HG02588 (cell line): ENCODE measurements around the gene SLC1A1.
A peak's percentile ranks its signal among the peaks of the same experiment; 100 is the strongest.
"Not testable (repeated sequence)": the region's sequence is repeated elsewhere in the genome, so short reads cannot be mapped to it uniquely, and the experiment has no call there.

Source experiments
- ATAC-seq: cut with Tn5 transposase; IDR thresholded peaks from one replicate; pipeline ENCODE4 v1.9.1; 2021; ENCODE audit warnings: mild to moderate bottlenecking, moderate library complexity; ENCODE audit not compliant: unreplicated experiment

SLC1A1 gene

DNA sequence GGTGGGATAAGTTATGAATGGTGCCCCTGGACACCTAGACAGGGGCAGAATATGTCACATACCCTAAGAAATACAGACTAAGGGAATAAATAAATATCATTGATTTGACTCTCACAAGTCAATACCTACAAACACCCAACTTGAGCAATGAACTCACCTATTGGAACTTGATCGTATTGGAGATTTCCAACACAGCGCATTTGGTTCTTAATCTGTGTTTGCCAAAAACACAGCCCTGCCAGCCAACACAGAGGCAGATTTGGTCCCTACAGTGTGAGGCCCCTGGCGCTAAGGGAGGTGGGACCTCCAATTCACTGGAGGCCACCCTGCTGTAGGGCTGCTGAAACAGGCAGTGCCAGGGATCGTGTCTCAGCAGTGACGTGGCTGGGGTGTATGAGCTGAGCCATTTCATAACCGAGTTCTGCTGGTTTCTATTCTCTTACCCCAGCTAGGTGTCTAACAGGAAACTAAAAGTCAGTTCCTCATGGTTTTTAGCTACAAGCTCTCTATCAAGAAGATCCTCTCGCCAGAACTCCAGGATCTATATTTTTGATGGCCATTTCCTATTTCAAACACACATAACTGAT is 84.5 kb downstream of the SLC1A1 start:
- peak; percentile 85 for ATAC-seq

- no peak for ATAC-seq
Measured at GRCh38 chr9:4575997-4576396, 85.7 kb downstream of the SLC1A1 start.

- no peak for ATAC-seq
Measured at GRCh38 chr9:4576448-4576847, 86.2 kb downstream of the SLC1A1 start.

DNA sequence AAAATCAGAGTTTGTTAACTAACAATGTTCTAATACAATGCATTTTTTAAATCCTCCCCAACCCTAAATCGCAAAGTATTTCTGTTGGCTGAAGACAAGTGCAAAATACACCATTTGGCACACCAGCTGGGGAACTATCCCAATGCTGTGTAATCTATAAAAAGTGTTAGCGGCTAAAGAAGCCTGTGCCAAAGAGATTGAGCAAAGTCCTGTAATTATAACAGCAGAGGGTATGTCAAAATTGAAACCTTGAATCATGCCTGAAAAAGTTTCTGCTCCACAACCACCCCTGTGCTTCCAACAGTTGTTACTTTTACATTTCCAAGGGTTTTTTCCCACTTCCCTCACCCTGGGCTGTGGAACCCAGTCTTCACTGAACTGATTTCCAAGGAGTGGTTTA is 88.7 kb downstream of the SLC1A1 start:
- ATAC-seq, result no peak

GRCh38 chr9:4581035-4581760 is 90.9 kb downstream of the SLC1A1 start:
- no peak for ATAC-seq

DNA sequence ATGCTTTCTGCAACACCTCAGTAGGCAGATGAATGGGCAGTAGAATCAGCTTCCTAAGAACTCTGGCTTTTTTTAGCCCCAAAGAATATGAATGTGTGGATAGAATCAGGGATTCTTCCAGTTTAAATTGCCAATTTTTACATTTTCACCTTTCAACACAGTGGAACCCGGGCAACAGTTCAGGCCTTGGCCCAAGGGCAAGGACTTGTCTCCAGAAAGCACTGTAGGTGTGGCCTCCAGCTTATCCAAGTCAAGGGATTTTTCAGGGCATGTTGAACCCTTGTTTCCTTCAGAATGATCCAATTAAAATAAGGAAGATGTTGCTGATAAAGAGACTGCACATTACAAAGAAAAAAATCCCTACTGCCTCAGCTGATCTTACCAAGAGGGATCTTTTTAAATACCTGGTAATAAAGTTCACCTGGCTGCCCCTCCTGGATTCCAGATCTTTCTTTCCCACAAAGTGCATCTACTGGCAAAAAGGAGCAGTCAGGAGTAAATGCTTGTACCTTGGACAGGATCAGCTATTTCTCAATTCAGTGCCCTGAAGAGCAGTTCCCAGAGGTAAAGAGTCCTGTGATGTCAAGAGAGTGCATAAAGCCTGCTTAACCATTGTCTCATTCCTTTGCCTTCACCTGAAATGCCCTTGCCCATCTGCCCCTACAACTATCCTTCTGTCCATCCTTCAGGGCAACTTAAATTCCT is 91.7 kb downstream of the SLC1A1 start:
- no peak for ATAC-seq

- no peak for ATAC-seq
Measured at GRCh38 chr9:4583001-4583400, 92.7 kb downstream of the SLC1A1 start.

GRCh38 chr9:4584636-4585035 is 94.4 kb downstream of the SLC1A1 start:
- ATAC-seq, result no peak

- ATAC-seq, result no peak
Measured at GRCh38 chr9:4585135-4585534, 94.9 kb downstream of the SLC1A1 start.

DNA sequence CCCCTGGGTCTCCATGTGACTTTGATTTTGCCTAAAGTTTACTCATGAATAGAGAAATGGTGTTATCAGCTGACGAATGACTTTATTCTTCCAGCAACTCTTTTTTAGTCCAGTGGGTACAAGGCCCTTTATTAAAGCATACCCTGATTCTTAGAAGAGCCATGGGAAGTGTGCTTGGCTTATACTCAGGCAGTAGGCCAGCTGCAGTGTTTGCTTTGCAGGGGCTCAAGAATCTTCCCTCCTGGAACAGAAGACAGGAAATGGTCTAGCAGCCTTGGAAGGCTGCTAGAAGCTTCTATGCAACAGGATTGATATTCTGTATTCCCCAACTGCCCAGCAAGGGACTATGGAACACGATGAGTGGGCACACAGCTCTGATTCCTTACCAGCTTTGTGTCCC is 98.5 kb downstream of the SLC1A1 start:
- ATAC-seq, result no peak

DNA sequence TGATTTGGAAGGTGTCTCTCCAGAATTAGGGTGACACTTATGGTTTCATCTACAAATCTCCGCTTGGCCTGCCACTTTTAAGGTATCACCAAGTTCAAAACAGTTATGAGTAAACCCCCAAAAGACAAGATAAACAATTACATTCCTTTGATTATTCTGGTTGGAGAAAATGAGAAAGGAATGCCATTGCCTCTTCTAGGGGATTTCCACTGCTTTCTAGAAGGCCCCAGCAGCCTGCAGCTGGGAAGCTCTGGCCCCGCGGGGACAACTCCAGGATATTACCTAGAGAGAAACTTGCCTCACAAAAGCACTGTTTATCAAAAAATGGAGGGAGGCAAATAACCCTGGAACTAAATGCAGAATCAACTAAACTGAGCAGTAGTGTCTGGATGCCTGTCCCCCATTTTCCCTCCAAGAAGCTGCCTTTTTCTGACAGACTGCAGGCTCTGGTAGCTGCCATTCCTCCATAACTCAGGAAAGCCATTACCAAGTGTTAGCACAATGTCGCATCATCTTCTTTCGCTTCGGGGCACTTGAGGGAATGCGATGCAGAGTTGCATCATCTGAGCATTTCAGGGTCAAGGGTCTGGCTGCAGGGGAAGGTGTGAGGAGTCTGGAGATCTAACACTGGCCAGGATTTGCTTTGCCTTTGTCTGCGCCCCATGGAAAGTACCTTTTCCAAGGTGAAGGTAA is 100.3 kb downstream of the SLC1A1 start:
- ATAC-seq, result no peak

- no peak for ATAC-seq
Measured at GRCh38 chr9:4591123-4591500, 100.8 kb downstream of the SLC1A1 start.

- ATAC-seq, result no peak
Measured at GRCh38 chr9:4592295-4592694, 102.0 kb downstream of the SLC1A1 start.

GRCh38 chr9:4592886-4593285 is 102.6 kb downstream of the SLC1A1 start:
- ATAC-seq, result no peak

- ATAC-seq, result no peak
Measured at GRCh38 chr9:4594545-4594944, 104.3 kb downstream of the SLC1A1 start.

DNA sequence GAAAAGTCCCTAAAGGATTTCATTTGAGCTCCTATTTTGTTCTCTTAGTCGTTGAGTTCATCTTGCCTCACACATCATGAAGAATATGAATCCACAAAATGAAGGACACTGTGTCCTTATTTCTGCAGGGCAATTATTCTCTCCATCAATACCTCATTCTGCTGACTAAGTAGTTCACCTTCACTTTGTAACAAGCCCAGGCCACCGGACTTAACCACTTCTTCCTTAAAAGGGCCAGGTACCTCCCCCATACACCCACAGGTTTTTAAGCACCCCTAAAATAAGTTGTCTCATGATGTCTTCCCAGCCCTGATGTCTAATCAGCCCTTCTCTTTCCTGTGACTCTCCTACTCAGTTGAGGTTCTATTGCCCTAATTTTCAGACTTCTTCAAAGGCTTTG is 104.7 kb downstream of the SLC1A1 start:
- no peak for ATAC-seq

DNA sequence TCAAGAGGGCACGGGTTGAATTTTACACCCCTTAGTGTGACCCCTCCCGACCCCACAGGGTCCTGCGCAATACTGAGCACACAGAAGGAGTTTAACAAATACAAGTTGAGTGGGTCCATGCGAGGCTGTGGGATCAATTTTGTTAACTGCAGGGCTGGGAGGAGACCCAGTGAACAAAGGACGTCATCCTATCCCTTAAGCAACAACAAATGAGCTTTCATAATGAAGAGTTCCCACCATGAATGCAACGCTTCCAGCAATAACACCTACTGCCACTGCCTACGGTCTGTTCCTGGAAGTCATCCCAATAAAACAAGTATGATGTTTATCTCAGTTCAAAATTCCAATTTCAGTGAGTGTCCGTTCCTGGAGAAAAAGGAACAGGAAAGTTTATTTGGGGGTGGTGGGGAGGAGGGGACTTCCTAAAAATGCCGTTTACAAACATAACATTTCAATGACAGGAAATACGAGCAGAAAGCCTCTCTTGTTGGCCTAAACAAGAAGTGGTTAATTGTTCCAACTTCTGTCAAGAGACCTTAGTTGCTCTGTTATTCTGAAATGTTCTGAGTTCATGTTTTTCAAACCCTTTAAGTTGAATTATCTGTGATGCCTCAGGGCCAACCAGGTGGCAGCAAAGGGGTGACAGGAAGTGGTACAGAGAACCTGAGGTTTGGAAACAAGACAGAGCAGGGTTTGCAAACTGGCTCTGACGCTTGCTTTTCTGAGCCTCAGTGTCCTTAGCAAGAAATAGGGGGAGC is 106.1 kb downstream of the SLC1A1 start:
- ATAC-seq, result peak; percentile 49

DNA sequence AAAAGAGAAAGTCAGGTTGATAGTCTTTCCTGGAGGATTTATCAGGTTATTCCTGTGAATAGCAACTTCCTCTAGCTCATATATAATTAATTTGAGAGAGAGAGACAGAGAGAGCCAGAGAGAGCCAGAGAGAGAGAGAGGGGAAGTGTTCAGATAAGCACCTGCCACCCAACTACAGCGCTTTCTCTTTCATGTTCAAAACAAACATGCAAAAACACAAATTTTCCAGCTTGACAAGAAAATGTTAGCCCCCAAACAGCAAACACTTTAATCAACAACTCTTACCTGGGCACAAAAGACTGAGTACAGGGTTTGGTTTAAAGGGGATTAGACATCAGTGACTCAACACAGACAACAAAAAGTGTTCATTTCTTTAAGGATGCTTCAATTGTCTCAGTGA is 110.1 kb downstream of the SLC1A1 start:
- ATAC-seq, result no peak

- no peak for ATAC-seq
Measured at GRCh38 chr9:4603830-4604229, 113.6 kb downstream of the SLC1A1 start.

DNA sequence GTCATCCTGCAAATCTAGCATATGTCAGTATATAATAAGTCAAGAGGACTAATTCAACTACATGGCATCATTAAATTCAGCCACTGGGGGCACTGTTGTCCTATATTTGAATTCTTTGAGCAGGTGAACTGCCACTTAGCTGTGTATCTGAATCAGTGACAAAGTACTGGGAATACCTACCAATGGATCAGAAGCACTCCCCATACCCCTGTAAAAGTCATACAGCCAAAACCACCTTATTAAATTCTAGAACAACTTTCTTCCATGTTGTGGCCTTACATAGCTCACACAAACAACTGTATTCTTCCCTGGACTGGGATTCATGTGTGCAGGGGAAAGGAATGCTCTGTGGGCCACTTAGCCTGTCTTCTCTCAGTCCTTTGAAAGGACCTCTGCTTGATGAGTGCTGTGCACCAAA is 114.4 kb downstream of the SLC1A1 start:
- peak; percentile 64 for ATAC-seq

DNA sequence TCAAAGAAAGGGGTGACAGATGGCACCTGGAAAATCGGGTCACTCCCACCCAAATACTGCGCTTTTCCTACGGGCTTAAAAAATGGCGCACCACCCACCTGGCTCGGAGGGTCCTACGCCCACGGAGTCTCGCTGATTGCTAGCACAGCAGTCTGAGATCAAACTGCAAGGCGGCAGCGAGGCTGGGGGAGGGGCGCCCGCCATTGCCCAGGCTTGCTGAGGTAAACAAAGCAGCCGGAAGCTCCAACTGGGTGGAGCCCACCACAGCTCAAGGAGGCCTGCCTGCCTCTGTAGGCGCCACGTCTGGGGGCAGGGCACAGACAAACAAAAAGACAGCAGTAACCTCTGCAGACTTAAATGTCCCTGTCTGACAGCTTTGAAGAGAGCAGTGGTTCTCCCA is 115.8 kb downstream of the SLC1A1 start:
- ATAC-seq, result not testable (repeated sequence)
